Measurements from ENCODE around the gene PRKAG2.

DNA sequence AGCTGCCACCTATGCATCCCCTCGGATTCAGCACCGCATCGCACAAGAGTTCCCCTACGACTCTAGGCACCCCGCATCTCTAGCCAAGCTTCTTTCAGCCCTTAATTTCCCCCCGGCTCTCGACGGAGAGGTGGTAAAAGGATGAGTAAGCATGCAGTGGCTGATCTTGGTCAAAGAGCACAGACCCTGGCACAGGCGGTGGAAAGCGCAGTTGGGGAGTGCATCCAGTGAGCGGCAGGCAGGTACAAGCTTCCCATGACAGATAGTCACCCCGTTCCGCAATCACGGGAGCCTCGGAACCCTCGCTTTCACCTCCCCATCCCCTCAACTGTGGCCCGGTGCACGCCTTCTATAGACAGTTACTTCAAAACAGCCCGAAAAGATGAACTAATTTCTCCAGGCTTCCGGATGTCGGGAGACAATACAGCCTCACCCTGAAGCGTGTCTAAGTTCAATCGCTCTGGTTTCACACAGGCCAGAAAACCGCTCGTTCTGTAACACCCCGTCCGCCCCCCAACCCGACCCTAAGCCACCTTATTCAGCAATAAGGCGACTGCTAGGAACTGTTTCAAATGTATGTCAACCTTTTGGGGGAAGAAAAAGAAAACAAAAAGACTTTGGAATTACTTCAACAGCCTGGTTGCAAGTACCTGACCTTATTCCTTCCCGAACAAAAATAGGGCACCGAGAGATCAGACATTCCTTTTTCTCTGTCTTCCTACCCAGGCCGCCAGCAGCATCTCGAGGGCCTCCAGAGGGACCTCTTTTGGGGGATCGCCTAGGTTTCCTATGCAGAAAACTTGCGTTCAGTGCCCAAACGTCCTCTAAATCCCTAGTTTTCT lies 358.6 kb downstream of the PRKAG2 start:
- TF ChIP-seq, protein P1, sequence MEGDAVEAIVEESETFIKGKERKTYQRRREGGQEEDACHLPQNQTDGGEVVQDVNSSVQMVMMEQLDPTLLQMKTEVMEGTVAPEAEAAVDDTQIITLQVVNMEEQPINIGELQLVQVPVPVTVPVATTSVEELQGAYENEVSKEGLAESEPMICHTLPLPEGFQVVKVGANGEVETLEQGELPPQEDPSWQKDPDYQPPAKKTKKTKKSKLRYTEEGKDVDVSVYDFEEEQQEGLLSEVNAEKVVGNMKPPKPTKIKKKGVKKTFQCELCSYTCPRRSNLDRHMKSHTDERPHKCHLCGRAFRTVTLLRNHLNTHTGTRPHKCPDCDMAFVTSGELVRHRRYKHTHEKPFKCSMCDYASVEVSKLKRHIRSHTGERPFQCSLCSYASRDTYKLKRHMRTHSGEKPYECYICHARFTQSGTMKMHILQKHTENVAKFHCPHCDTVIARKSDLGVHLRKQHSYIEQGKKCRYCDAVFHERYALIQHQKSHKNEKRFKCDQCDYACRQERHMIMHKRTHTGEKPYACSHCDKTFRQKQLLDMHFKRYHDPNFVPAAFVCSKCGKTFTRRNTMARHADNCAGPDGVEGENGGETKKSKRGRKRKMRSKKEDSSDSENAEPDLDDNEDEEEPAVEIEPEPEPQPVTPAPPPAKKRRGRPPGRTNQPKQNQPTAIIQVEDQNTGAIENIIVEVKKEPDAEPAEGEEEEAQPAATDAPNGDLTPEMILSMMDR (IDR thresholded peaks at IDR 0.05 in 8 of 11, conservative IDR thresholded peaks at IDR 0.05 in 3 of 11), result no peak
- TF ChIP-seq POLR2A (IDR thresholded peaks at IDR 0.05), result no peak
